ENCODE measurements around the gene GOLGA8K. TPM values are rescaled to one million over a fixed set of nuclear protein-coding genes. Genes with fewer than 3 reads are reported as not detected.
"Not testable (repeated sequence)": the region's sequence is repeated elsewhere in the genome, so short reads cannot be mapped to it uniquely, and the experiment has no call there.

The GOLGA8K gene, protein sequence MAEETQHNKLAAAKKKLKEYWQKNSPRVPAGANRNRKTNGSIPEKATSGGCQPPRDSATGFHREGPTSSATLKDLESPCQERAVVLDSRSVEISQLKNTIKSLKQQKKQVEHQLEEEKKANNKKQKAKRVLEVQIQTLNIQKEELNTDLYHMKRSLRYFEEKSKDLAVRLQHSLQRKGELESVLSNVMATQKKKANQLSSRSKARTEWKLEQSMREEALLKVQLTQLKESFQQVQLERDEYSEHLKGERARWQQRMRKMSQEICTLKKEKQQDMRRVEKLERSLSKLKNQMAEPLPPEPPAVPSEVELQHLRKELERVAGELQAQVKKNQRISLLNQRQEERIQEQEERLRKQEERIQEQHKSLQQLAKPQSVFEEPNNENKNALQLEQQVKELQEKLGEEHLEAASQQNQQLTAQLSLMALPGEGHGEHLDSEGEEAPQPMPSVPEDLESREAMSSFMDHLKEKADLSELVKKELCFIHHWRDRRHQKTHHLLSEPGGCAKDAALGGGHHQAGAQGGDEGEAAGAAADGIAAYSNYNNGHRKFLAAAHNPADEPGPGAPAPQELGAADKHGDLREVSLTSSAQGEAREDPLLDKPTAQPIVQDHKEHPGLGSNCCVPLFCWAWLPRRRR
- 0.61 and 0.88 TPM in 2 replicates for total RNA-seq

DNA sequence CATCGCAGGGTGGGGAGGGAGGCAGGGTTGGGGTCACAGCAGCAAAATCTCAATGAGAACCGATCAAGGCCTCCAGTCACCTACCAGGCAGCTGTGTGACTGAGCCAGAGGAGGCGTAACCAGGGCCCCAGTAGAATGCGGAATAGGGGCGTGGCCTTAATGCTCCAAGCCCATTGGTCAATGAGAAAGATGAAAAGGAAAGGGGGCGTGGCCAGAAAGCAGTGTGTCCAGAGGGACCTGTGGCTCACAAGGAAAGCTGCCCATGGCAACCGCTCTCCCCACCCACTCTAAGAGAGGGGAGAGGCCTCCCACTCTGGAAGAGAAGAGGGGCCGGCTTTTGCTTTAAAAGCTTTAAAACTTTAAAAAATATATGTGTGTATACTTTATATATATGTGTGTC, at the start of gene GOLGA8K:
Gene GOLGA8K (minus strand): TSS at position 101 of the 400 bp plus-strand sequence. CDS start 98 bp downstream, at position 3.
- intact Hi-C loops (cut with micrococcal nuclease), result not testable (repeated sequence)

DNA sequence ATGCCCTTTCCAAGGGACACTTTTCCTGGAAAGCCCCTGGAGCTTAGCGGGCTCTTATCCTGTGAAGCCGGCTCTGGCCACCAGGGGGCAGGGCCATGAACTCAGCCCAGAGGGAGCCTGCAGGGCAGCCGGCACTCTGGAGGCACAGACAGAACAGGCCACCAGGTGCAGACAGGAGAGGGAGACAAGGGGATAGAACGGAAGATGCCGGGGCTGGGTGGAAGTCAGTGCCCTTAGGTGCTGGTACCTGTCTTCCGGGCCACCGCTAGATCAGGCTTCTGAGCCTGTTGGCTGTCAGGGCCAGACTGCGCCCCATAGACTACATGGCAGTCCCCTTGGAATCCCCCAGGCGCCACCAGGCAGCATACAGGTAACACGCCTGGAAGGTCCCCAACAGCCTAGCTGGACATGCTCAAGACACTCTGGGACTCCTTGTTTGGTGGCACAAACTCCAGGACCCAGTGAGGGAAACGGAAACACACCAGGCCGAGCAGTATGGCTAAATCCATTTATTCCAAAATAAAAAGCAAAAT, 37.4 kb upstream of the GOLGA8K start:
- intact Hi-C loops (cut with micrococcal nuclease), result not testable (repeated sequence)

DNA sequence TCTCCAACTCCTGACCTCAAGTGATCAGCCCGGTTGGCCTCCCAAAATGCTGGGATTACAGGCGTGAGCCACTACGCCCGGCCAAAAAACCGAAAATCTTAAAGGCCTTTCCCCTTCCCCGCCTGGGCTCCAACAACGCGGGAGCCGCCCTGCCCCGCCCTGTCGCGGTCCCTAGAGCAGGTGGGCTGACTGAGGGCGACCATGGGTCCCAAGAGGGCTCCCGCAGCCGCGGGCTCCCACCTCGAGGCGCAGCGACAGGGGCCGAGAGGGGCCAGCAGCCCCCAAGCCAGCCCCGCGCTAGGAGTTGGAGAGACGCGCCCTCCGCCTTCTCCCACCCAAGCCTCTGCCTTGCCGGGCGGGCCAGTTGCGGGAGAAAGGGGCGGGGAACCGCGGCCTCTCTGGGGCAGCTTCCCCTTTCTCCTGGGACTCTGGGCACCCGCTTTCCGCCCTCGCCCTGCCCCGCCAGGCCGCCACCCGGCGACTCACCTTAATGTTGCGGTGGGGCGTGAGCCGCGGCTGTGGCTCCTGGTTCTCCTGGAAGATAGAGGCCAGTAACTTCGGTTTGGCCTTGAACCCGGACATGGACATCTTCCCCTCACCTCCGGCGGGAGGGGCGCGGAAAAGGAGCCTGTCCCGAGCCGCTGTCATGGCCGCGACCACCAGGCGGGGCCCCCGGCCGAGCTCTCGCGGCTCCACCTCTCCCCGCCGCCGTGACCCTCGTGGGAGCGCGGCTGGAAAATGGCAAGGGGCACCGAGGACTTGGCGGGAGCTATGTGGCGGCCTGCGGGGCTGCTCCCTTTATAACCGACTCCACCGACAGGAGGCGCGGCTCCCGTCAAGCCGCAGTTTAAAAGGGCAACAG, 31.2 kb upstream of the GOLGA8K start:
- intact Hi-C loops (cut with micrococcal nuclease), result not testable (repeated sequence)

- intact Hi-C loops (cut with micrococcal nuclease), result not testable (repeated sequence)
These were observed 24.5 kb upstream of the GOLGA8K start for GRCh38 chr15:32427635-32428034.

DNA sequence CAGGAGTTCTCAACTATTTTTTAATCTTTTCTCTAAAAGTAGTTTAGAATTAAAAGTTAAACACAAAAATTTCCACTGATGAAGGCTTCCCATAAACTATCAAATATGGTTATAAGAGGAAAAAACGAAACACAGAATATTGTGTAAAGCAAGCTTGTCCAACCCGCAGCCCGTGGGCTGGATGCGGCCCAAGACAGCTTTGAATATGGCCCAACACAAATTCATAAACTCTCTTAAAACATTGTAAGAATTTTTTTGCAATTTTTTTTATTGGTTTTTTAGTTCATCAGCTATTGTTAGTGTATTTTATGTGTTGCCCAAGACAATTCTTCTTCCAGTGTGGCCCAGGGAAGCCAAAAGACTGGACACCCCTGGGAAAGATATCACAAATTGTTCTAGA, 23.4 kb upstream of the GOLGA8K start:
- intact Hi-C loops (cut with micrococcal nuclease), result not testable (repeated sequence)

DNA sequence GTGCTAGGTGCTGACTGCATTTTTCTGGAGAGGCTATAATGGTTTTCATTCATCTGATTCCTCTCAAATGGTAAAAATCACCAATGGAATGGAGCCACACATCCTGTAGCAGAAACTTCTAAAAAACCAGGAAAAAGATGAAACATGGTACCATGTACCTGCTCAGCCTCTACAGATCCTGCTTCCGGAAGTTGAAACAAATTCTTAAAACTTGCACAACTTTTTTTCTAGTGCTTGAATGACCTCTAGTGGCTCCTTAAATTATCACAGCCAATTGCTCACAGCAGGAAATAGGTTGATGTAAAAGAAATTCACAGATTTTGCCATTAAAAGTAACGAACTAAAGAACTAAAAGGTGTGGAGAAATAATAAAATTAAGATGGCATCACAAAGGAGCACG, 4.8 kb upstream of the GOLGA8K start:
- intact Hi-C loops (cut with micrococcal nuclease), result not testable (repeated sequence)

- intact Hi-C loops (cut with micrococcal nuclease), result not testable (repeated sequence)
These were observed 6.6 kb downstream of the GOLGA8K start for GRCh38 chr15:32396522-32396921.

- intact Hi-C loops (cut with micrococcal nuclease), result not testable (repeated sequence)
These were observed 8.3 kb downstream of the GOLGA8K start for GRCh38 chr15:32394745-32395144.

- intact Hi-C loops (cut with micrococcal nuclease), result not testable (repeated sequence)
These were observed 14.9 kb downstream of the GOLGA8K start for GRCh38 chr15:32388050-32388648.

DNA sequence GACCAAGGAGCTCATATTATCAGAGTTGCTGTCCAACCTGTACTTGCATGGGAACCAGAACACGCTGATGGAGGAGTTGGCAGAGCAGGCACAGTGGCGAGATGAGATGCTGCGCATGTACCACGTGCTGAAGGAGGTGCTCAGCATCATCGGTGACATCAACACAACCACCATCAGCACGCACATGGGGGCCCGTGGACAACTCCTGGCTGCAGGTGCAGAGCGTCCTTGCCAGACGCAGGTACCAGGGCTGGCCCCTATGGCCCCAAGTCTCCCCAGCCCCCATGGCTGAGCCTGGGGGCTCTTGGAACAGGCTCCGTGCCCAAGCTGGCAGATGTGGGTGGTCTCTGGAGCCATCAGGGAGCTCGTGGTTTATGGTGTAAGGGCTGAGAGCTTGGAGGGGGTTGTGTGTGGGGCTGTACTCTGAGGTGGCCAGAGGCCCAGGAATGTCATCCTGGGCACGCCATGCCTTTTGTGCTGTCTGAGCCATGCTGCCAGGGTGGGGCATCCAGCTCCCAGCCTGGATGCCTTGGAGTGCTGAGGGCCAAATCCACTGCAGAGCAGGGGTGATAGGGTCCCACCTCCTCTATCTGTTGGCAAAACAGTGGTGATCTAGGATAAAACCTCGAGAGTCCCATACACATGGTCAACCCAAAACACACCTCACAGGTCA, 17.1 kb downstream of the GOLGA8K start:
- intact Hi-C loops (cut with micrococcal nuclease), result not testable (repeated sequence)

- intact Hi-C loops (cut with micrococcal nuclease), result not testable (repeated sequence)
These were observed 28.9 kb downstream of the GOLGA8K start for GRCh38 chr15:32374185-32374584.

GRCh38 chr15:32373707-32374106, 29.4 kb downstream of the GOLGA8K start:
- intact Hi-C loops (cut with micrococcal nuclease), result not testable (repeated sequence)

DNA sequence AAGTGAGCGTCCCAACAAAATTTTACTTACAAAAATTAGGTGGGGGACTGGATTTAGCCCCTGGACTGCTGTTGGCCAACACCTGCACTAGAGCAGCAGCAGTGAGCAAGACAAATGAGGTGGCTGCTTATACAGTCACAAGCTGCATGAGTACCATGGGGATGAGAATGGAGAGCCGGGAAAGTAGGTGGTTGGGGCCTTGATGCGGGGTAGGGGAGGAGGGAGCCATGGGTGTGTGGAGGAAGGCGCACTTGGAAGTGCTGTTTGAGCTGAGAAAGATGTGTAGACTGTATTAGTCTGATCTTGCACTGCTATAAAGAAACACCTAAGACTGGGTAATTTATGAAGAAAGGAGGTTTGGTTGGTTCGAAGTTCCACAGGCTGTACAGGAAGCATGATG, 31.0 kb downstream of the GOLGA8K start:
- intact Hi-C loops (cut with micrococcal nuclease), result not testable (repeated sequence)

DNA sequence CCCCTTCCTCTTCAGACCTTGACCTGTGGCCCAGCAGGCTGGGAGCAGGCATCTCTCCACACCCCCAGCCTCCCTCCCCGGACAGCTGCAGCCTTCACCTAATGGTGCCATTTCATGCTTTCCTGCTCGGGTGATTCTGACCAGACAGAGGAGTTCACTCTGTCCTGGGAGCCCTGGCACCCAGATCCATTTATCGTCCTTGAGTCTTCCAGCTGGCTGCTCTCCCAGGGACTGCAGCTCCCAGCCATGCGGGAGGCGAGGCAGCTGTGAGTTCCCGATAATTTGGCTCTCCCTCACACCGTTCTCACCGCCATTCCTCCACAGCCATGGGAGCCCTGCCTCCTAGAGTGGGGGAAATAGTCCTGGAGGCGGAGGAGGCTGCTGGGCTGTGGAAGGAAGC, 32.6 kb downstream of the GOLGA8K start:
- intact Hi-C loops (cut with micrococcal nuclease), result not testable (repeated sequence)

- intact Hi-C loops (cut with micrococcal nuclease), result not testable (repeated sequence)
These were observed 33.0 kb downstream of the GOLGA8K start for GRCh38 chr15:32370064-32370463.

DNA sequence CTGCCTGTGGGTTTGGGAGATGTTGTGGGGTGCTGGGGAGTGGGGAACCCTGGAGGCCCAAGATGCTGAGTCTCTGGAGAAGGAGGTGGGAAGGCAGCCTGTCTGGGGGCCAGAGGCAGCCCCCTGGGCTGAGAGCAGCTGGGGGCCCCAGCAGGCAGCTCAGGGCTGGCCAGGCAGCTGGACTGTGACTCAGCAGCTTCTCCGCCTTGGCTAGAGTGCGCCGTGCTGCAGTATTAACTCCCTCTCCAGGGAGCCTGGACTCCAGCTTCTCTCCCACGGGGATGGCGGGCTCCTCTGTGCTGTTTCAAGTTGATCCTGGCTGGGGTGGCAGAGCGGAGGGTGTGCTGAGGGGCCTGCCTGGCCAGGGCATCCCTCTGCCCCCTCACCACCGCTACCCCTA, 36.6 kb downstream of the GOLGA8K start:
- intact Hi-C loops (cut with micrococcal nuclease), result not testable (repeated sequence)

GRCh38 chr15:32365955-32366354, 37.1 kb downstream of the GOLGA8K start:
- intact Hi-C loops (cut with micrococcal nuclease), result not testable (repeated sequence)

DNA sequence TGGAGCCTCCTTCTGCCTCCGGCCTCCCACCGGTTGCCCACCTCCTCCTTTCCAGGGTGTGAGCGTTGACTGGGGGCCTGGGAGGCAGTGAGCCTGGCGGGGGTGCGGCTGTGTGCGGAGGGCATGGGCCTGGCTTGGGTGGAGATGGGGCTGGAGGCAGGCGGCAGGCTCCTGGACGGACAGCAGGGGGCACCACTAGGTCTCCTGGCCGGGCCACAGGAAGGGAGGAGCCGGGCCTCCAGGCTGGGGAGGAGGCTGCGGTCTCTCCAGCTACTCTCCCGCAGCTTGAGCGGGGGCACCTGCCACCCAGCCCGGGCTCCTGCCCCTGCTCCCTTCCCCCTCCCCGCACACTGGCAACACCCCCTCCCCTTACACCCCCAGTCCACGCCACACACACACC, 38.1 kb downstream of the GOLGA8K start:
- intact Hi-C loops (cut with micrococcal nuclease), result not testable (repeated sequence)

- intact Hi-C loops (cut with micrococcal nuclease), result not testable (repeated sequence)
These were observed 39.6 kb downstream of the GOLGA8K start for GRCh38 chr15:32363449-32363848.

DNA sequence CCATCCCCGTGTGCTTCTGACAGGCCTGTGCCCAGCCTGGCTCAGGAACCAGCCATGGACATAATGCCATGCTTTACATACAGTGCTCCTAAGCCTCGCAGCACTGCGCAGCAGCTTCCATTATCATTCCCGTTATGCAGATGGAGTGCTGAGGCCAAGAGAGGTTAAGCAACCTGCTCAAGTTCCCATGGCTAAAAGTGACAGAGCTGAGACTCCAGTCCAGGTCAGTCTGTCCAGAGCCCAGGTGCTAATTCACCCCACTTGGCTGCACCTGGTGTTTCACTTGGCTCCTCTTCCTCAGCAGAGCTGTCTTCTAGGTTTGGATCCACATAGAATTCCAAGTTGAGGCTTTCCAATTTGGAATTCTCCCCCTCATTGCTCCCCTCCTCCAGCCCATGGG, 41.4 kb downstream of the GOLGA8K start:
- intact Hi-C loops (cut with micrococcal nuclease), result not testable (repeated sequence)

Data from T-helper 1 cell treated with Interleukin-12 subunit alpha and Interleukin-12 subunit beta and Interleukin-4 antibody, amounts not matched to agents 30 ng/mL and 1 ng/mL, for 36 hours (primary cell).